Right cardiac atrium (tissue), 5 donors: ENCODE data around the gene LMBRD1. TPM values are rescaled to one million over a fixed set of nuclear protein-coding genes. Genes with fewer than 3 reads are reported as not detected.

Experiments used
- ATAC-seq, 2 donors: fragments of 200-7000 bp; cut with Tn5 transposase; one replicate each; pipeline versions ENCODE4 v1.8.0 to v1.9.1; 2020; ENCODE audit warnings: moderate library complexity in 2 of 2, mild to moderate bottlenecking in 1 of 2
- DNase-seq, 3 donors: peaks; one replicate each; pipeline ENCODE4 v3.0.0-alpha.2; 2020
- H3K27ac ChIP-seq: one replicate; pipeline ENCODE4 v1.5.1; 2013; ENCODE audit warnings: mild to moderate bottlenecking, low read length, control low read depth, moderate library complexity
- H3K27me3 ChIP-seq: one replicate; pipeline ENCODE4 v1.6.1; 2013; ENCODE audit not compliant: control insufficient read depth, insufficient read depth
- H3K4me1 ChIP-seq: one replicate; pipeline ENCODE4 v1.6.1; 2013; ENCODE audit warnings: low read length; ENCODE audit not compliant: control insufficient read depth, insufficient read depth
- H3K4me3 ChIP-seq: one replicate; pipeline ENCODE4 v1.5.1; 2013; ENCODE audit warnings: low read length, control low read depth
- H3K9me3 ChIP-seq: one replicate; pipeline ENCODE4 v1.6.1; 2013; ENCODE audit warnings: low read length; ENCODE audit not compliant: control insufficient read depth
- WGBS: extraction: QIAGEN DNeasy Blood & Tissue Kit; methylation state at CpG from one replicate; pipeline ENCODE4 v1.1.7; 2013; 5-methylcytosine and 5-hydroxymethylcytosine counted together
- intact Hi-C, 4 donors: fragments of 100-400 bp; cut with DNase I; formaldehyde crosslinking; loops; one replicate each; pipeline versions ENCODE4 v1.11.0 to v1.14.0; 2022 to 2023
- polyA plus RNA-seq: library from polyadenylated mRNA; stranded (reverse); fragments of 200-250 nt; gene quantifications from one replicate; pipeline ENCODE4 v1.2.3, GENCODE V29; 2013
- total RNA-seq, 4 donors: library from RNA; stranded (reverse); fragmentation: NEBNext Ultra II Directional; extraction: Animal tissue kit (Norgen Biotek cat#: 25700); gene quantifications; one replicate each; pipeline ENCODE4 v1.2.1, GENCODE V29; 2021
- donor health status: healthy with polysubstance abuse.
- donor health status: DM: no; HTN: yes; CAD: no.
- donor health status: DM: no; HTN: no; CAD: no.
- donor health status: DM: no; HTN: yes; CAD: no; lungs with severe emphysema.
- donor health status: DM: yes; HTN: yes; CAD: no.

Gene LMBRD1
- total and polyA plus RNA-seq, 5 donors = 46.3 to 56.2 (median 51.5) TPM

- 50% methylated on average over 2 of the region's 2 CpGs for WGBS
- no peaks in the 10 kb centered on the region for H3K9me3 ChIP-seq
- no peaks in the 10 kb centered on the region for H3K4me1 ChIP-seq
- ATAC-seq (no peak), DNase-seq (no peak)
- H3K27me3 ChIP-seq = no peaks in the 10 kb centered on the region
- intact Hi-C loops = no loop called here
- H3K27ac ChIP-seq = no peak overlapping the region
- H3K4me3 ChIP-seq = no peak overlapping the region
These were observed 64.2 kb downstream of the LMBRD1 start for GRCh38 chr6:69732640-69733039.

- no peak for ATAC-seq
- WGBS = 65% methylated on average over 2 of the region's 2 CpGs
- no peak overlapping the region for H3K27ac ChIP-seq
- no peaks in the 10 kb centered on the region for H3K9me3 ChIP-seq
- H3K4me3 ChIP-seq = no peak overlapping the region
- H3K4me1 ChIP-seq = no peaks in the 10 kb centered on the region
- no peaks in the 10 kb centered on the region for H3K27me3 ChIP-seq
- intact Hi-C loops = no loop called here
- DNase-seq = no peak
These were observed 64.8 kb downstream of the LMBRD1 start for GRCh38 chr6:69732045-69732444.

GRCh38 chr6:69729870-69730449, 66.8 kb downstream of the LMBRD1 start:
- ATAC-seq = no peak
- WGBS = 67% methylated on average over 3 of the region's 3 CpGs
- intact Hi-C loops = loop anchor here in 1 of 4 donors (10.0 kb wide), 1 partner anchor 755 kb away; no protein-coding TSS in a partner anchor
- Histone ChIP-seq H3K27me3 (no peaks in the 10 kb centered on the region), H3K4me3 (no peak overlapping the region), H3K9me3 (no peaks in the 10 kb centered on the region), H3K4me1 (no peaks in the 10 kb centered on the region), H3K27ac (no peak overlapping the region)
- no peak for DNase-seq

GRCh38 chr6:69722683-69723082, 74.1 kb downstream of the LMBRD1 start:
- no peaks in the 10 kb centered on the region for H3K27me3 ChIP-seq
- no peaks in the 10 kb centered on the region for H3K9me3 ChIP-seq
- no peak overlapping the region for H3K4me3 ChIP-seq
- H3K4me1 ChIP-seq = no peaks in the 10 kb centered on the region
- WGBS = 98% methylated on average over 3 of the region's 3 CpGs
- no peak for ATAC-seq
- intact Hi-C loops = loop anchor here in 1 of 4 donors (10.0 kb wide), 1 partner anchor 748 kb away; no protein-coding TSS in a partner anchor
- no peak for DNase-seq
- H3K27ac ChIP-seq = no peak overlapping the region

GRCh38 chr6:69719602-69720193, 77.1 kb downstream of the LMBRD1 start:
- Histone ChIP-seq H3K9me3 (no peaks in the 10 kb centered on the region), H3K27me3 (no peaks in the 10 kb centered on the region), H3K4me3 (no peak overlapping the region), H3K4me1 (no peaks in the 10 kb centered on the region), H3K27ac (no peak overlapping the region)
- ATAC-seq (no peak), DNase-seq (no peak)
- intact Hi-C loops = loop anchor here in 1 of 4 donors (10.0 kb wide), 1 partner anchor 745 kb away; no protein-coding TSS in a partner anchor
- WGBS = 40% methylated on average over 2 of the region's 2 CpGs

- Histone ChIP-seq H3K27ac (no peak overlapping the region), H3K9me3 (no peaks in the 10 kb centered on the region), H3K4me1 (no peaks in the 10 kb centered on the region), H3K27me3 (no peaks in the 10 kb centered on the region), H3K4me3 (no peak overlapping the region)
- ATAC-seq (no peak), DNase-seq (no peak)
- intact Hi-C loops = no loop called here
- 87% methylated on average over 1 of the region's 1 CpG for WGBS
These were observed 90.1 kb downstream of the LMBRD1 start for GRCh38 chr6:69706724-69707123.

- no peak overlapping the region for H3K4me3 ChIP-seq
- WGBS = 76% methylated on average over 4 of the region's 4 CpGs
- H3K4me1 ChIP-seq = no peaks in the 10 kb centered on the region
- H3K27ac ChIP-seq = no peak overlapping the region
- no peak for ATAC-seq
- no peaks in the 10 kb centered on the region for H3K9me3 ChIP-seq
- DNase-seq = no peak
- H3K27me3 ChIP-seq = no peaks in the 10 kb centered on the region
- intact Hi-C loops = no loop called here
These were observed 90.9 kb downstream of the LMBRD1 start for GRCh38 chr6:69705954-69706353.

- H3K27ac ChIP-seq = no peak overlapping the region
- no peaks in the 10 kb centered on the region for H3K27me3 ChIP-seq
- intact Hi-C loops = no loop called here
- no peak overlapping the region for H3K4me3 ChIP-seq
- H3K9me3 ChIP-seq = no peaks in the 10 kb centered on the region
- ATAC-seq (no peak), DNase-seq (no peak)
- 72% methylated on average over 1 of the region's 1 CpG for WGBS
- H3K4me1 ChIP-seq = no peaks in the 10 kb centered on the region
These were observed 91.9 kb downstream of the LMBRD1 start for GRCh38 chr6:69704916-69705315.

GRCh38 chr6:69699655-69700054, 97.2 kb downstream of the LMBRD1 start:
- intact Hi-C loops = no loop called here
- Histone ChIP-seq H3K27ac (no peak overlapping the region), H3K4me1 (no peaks in the 10 kb centered on the region), H3K27me3 (no peaks in the 10 kb centered on the region), H3K4me3 (no peak overlapping the region), H3K9me3 (no peaks in the 10 kb centered on the region)
- DNase-seq = no peak
- no peak for ATAC-seq

GRCh38 chr6:69696273-69696672, 100.5 kb downstream of the LMBRD1 start:
- intact Hi-C loops = no loop called here
- Histone ChIP-seq H3K27me3 (no peaks in the 10 kb centered on the region), H3K27ac (no peak overlapping the region), H3K4me3 (no peak overlapping the region), H3K4me1 (no peaks in the 10 kb centered on the region), H3K9me3 (no peaks in the 10 kb centered on the region)
- DNase-seq (no peak), ATAC-seq (no peak)
- WGBS = 66% methylated on average over 2 of the region's 2 CpGs

GRCh38 chr6:69693762-69694161, 103.0 kb downstream of the LMBRD1 start:
- Histone ChIP-seq H3K27me3 (no peaks in the 10 kb centered on the region), H3K27ac (no peak overlapping the region), H3K9me3 (no peaks in the 10 kb centered on the region), H3K4me1 (no peaks in the 10 kb centered on the region), H3K4me3 (no peak overlapping the region)
- intact Hi-C loops = no loop called here
- DNase-seq (no peak), ATAC-seq (no peak)

- intact Hi-C loops = no loop called here
- Histone ChIP-seq H3K9me3 (no peaks in the 10 kb centered on the region), H3K4me1 (no peaks in the 10 kb centered on the region), H3K27me3 (no peaks in the 10 kb centered on the region), H3K4me3 (no peak overlapping the region), H3K27ac (no peak overlapping the region)
- DNase-seq (no peak), ATAC-seq (no peak)
- WGBS = 75% methylated on average over 1 of the region's 1 CpG
These were observed 105.8 kb downstream of the LMBRD1 start for GRCh38 chr6:69690986-69691385.
